Activated CD8-positive, alpha-beta T cell treated with anti-CD3 and anti-CD28 coated beads, Interleukin-2, amount 10 ng/mL, durations not matched to agents 7 days and 5 days (primary cell): Measurements from ENCODE around the gene HSPA14. TPM values are rescaled to one million over a fixed set of nuclear protein-coding genes. Genes with fewer than 3 reads are reported as not detected.

Source experiments
- ATAC-seq: fragments of 150-1000 bp; cut with Tn5 transposase; one replicate; pipeline ENCODE4 v1.10.0; 2021; ENCODE audit warnings: moderate library complexity
- CTCF ChIA-PET: fragments of 350-600 bp; sonication (Branson Sonifier 250); formaldehyde crosslinking; loops from one replicate; lab custom pipeline; 2021; ENCODE audit warnings: antibody characterized with exemption; lab: Charles Lee
- POLR2A ChIA-PET: fragments of 350-600 bp; sonication (Branson Sonifier 250); formaldehyde crosslinking; loops from one replicate; lab custom pipeline; 2021; ENCODE audit warnings: antibody characterized with exemption; lab: Charles Lee
- DNase-seq: peaks from one replicate; pipeline ENCODE4 v3.0.0-alpha.2; 2020
- H3K27ac Mint-ChIP-seq: one replicate; pipeline ENCODE4 v1.8.0; 2021; ENCODE audit warnings: mild to moderate bottlenecking, mixed read lengths
- H3K27me3 Mint-ChIP-seq: one replicate; pipeline ENCODE4 v1.8.0; 2021; ENCODE audit warnings: low read depth, mixed read lengths
- H3K36me3 Mint-ChIP-seq: one replicate; pipeline ENCODE4 v1.8.0; 2021; ENCODE audit warnings: low read depth, mixed read lengths
- H3K4me1 Mint-ChIP-seq: one replicate; pipeline ENCODE4 v1.8.0; 2021; ENCODE audit warnings: low read depth, mixed read lengths
- H3K4me3 Mint-ChIP-seq: one replicate; pipeline ENCODE4 v1.8.0; 2021; ENCODE audit warnings: mild to moderate bottlenecking, mixed read lengths
- H3K9me3 Mint-ChIP-seq: one replicate; pipeline ENCODE4 v1.8.0; 2022; ENCODE audit warnings: mixed read lengths; ENCODE audit not compliant: insufficient read depth
- total RNA-seq, 2 experiments: library from RNA; stranded (reverse); gene quantifications; one replicate each; pipeline ENCODE4 v1.2.3, GENCODE V29; 2021

Gene HSPA14
- total RNA-seq, 2 experiments from 2014 or later, result 28.9 to 31.4 TPM

DNA sequence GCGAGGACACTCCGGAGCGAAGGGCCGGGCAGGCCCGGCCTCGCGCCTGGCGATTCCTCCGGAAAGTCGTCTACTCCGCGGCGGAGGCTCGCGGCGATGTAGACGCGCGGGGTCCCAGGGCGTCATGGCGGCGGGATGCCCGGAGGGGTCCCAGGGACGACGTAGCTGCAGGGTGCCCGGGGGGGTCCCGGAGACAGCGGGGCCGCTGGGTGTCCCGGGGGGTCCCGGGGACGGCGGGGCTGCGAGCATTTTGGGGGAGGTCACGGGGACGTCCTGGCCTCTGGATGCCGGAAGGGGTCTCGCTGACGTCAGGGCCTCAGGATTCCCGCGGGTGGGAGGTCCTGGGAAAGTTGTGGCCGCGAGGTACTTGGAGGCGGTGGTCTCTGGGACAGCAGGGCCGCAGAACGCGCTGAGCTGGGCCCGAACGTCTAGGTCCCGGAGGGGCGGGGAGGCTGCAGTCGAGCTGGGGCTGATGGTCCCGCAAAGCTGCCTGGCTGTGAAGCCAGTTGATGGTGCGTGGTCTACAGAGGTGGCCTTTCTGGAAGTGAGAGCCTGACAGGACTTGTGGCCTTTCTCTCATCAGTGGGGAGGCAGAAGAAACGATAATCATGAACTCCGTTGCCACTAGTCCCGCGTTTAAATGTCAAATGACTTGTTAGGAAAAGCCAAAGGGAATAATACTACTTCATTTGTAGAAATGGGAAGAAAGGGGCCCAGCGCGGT lies 637 bp downstream of the HSPA14 start:
- Mint-ChIP-seq H3K9me3 (no peaks in the 10 kb centered on the region), H3K27ac (peak overlapping the region; percentile 96), H3K4me1 (peaks cover 24% of the 10 kb centered on the region), H3K4me3 (peak overlapping the region; percentile 90), H3K27me3 (no peaks in the 10 kb centered on the region), H3K36me3 (peaks cover 38% of the 10 kb centered on the region)
- CTCF ChIA-PET, result interaction anchor here (1.0 to 4.5 kb wide), 9 partner anchors 12 to 341 kb away, joined by 3 to 32 read pairs (median 4); no protein-coding TSS in a partner anchor
- POLR2A ChIA-PET, result interaction anchor here (0.6 to 3.4 kb wide), 20 partner anchors 18 to 654 kb away, joined by 3 to 24 read pairs (median 5); partner anchors contain the start of genes DCLRE1C, MEIG1, NMT2 and SUV39H2
- ATAC-seq, result no peak
- peak; percentile 42 for DNase-seq

DNA sequence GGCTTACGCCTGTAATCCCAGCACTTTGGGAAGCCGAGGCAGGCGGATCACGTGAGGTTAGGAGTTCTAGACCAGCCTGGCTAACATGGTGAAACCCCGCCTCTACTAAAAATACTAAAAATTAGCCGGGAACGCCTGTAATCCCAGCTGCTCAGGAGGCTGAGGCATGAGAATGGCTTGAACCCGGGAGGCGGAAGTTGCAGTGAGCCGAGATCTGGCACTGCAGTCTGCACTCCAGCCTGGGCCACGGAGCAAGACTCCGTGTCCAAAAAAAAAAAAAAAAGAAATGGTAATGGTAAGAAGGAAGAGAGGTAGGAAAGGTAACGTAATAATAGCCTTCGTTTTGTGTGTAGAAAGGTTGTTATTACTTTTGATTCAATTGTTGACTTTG lies 1.2 kb downstream of the HSPA14 start:
- ATAC-seq, result no peak
- DNase-seq, result no peak
- peak overlapping the region; percentile 96 for H3K27ac Mint-ChIP-seq
- peaks cover 24% of the 10 kb centered on the region for H3K4me1 Mint-ChIP-seq
- H3K27me3 Mint-ChIP-seq, result no peaks in the 10 kb centered on the region
- peak overlapping the region; percentile 90 for H3K4me3 Mint-ChIP-seq
- POLR2A ChIA-PET, result interaction anchor here (0.8 to 3.4 kb wide), 6 partner anchors 39 to 654 kb away, joined by 3 to 24 read pairs (median 8); partner anchors contain the start of genes DCLRE1C, NMT2 and SUV39H2
- CTCF ChIA-PET, result interaction anchor here (1.4 to 4.5 kb wide), 2 partner anchors 15 to 28 kb away, joined by 3 to 32 read pairs; no protein-coding TSS in a partner anchor
- H3K9me3 Mint-ChIP-seq, result no peaks in the 10 kb centered on the region
- H3K36me3 Mint-ChIP-seq, result peaks cover 41% of the 10 kb centered on the region

DNA sequence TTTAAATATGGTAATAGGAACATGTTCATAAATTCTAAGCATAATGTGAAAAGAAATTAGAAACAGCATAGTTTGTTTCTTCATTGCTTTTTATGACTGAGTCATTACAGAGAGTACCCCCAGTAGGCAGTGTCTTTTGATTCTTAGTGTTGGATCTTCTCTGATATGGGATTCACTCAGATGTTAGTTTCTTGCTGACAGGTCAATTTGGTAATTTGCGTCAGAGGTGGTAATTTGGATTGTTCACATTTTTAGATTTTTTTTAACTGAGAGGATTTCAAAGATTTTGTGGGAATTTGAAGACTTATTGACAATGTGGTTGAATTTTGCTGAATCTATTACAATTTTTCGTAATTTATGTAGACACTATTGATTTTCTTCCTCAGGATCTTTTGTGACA lies 2.1 kb downstream of the HSPA14 start:
- no peak overlapping the region for H3K27ac Mint-ChIP-seq
- peaks cover 28% of the 10 kb centered on the region for H3K4me1 Mint-ChIP-seq
- no peak overlapping the region for H3K4me3 Mint-ChIP-seq
- POLR2A ChIA-PET, result no interaction called here
- ATAC-seq (no peak), DNase-seq (no peak)
- no peaks in the 10 kb centered on the region for H3K27me3 Mint-ChIP-seq
- H3K9me3 Mint-ChIP-seq, result no peaks in the 10 kb centered on the region
- H3K36me3 Mint-ChIP-seq, result peaks cover 49% of the 10 kb centered on the region
- CTCF ChIA-PET, result no interaction called here

DNA sequence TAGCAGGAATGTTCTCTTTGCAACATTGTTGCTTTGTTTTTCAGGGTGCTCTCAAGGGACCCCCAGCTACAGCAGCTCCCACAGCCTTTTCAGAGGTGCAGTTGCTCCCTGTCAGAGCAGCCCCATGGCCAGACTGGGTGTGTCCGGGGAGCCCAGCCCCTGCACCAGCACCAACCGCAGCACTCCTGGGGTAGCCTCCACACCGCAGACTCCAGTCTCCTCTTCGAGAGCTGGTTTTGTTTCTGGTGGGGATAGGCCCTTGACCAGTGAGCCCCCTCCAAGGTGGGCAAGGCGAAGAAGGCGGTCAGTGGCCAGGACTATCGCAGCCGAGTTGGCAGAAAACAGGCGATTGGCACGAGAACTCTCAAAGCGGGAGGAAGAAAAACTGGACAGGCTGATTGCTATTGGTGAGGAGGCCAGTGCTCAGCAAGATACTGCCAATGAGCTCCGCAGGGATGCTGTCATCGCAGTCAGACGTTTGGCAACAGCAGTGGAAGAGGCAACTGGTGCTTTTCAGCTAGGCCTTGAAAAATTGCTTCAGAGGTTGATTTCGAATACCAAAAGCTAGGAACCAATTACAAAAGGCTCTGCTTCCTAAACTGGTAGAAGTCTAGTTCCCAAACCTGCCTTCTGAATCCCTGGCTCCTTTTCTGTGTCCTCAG lies 5.4 kb downstream of the HSPA14 start:
- no peaks in the 10 kb centered on the region for H3K9me3 Mint-ChIP-seq
- H3K4me1 Mint-ChIP-seq, result peaks cover 21% of the 10 kb centered on the region
- H3K36me3 Mint-ChIP-seq, result peaks cover 58% of the 10 kb centered on the region
- CTCF ChIA-PET, result no interaction called here
- no peak overlapping the region for H3K4me3 Mint-ChIP-seq
- no peak overlapping the region for H3K27ac Mint-ChIP-seq
- H3K27me3 Mint-ChIP-seq, result no peaks in the 10 kb centered on the region
- POLR2A ChIA-PET, result interaction anchor here (0.8 to 1.1 kb wide), 2 partner anchors 12 to 124 kb away, joined by 3 read pairs; no protein-coding TSS in a partner anchor
- no peak for ATAC-seq
- no peak for DNase-seq

DNA sequence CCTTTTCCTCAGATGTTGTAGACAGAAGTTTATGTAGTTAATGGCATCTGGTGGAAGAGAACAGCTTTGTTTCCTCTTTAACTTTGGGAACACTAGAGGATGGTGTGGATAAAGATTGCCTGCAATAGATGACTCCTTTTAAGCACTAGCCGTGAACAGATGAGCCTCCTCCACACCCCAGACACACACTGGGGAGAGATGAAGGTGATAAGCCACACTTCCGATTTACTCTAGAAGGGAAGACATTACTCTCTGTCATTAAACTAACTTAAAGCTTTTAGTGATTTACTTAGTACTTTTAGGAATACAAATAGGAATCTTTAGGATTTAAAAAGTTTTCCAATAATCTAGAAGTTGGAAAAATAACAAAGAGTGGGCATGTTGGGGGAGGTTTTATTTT lies 6.8 kb downstream of the HSPA14 start:
- Mint-ChIP-seq H3K9me3 (no peaks in the 10 kb centered on the region), H3K27ac (no peak overlapping the region), H3K27me3 (no peaks in the 10 kb centered on the region), H3K36me3 (peaks cover 55% of the 10 kb centered on the region), H3K4me3 (no peak overlapping the region), H3K4me1 (peaks cover 11% of the 10 kb centered on the region)
- POLR2A ChIA-PET, result interaction anchor here (0.6 kb wide), 1 partner anchor 285 kb away, joined by 4 read pairs; no protein-coding TSS in a partner anchor
- no peak for DNase-seq
- CTCF ChIA-PET, result interaction anchor here (0.9 kb wide), 1 partner anchor 14 kb away, joined by 3 read pairs; no protein-coding TSS in a partner anchor
- ATAC-seq, result no peak

DNA sequence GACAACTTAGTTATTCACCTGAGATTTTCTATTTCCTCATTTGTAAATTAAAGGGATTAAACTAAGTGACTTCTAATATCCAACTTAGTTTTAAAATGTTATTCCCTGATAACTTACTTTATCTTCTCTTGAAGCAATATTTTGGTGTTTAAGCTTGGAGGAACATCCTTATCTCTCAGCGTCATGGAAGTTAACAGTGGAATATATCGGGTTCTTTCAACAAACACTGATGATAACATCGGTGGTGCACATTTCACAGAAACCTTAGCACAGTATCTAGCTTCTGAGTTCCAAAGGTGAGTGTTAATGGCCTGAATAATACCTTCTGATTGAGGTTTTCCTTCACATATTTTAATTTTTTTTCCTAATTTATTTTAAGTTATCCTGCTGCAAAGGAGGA lies 14.1 kb downstream of the HSPA14 start:
- H3K27ac Mint-ChIP-seq, result no peak overlapping the region
- ChIA-PET POLR2A (no interaction called here), CTCF (no interaction called here)

DNA sequence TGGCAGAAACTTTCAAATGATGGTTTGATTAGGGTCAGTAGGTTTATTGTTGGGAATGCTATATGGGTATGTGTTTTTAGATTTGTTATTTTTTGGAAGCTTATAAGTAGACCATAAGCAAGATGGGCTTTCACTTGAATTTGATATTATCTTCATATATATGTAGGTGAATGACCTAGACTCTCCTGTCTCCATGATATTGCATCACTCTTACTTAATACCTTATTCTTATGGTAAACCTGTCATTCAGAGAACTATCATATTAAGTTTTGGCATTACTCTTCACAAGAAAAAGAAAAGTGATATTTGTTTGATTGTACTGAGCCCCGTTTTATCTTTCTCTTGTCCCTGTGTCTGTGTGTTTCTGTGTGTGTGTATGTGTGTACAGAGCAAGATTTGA lies 17.3 kb downstream of the HSPA14 start:
- CTCF ChIA-PET, result interaction anchor here (1.6 kb wide), 1 partner anchor 116 kb away, joined by 4 read pairs; no protein-coding TSS in a partner anchor
- H3K4me3 Mint-ChIP-seq, result no peak overlapping the region
- H3K27me3 Mint-ChIP-seq, result no peaks in the 10 kb centered on the region
- H3K4me1 Mint-ChIP-seq, result no peaks in the 10 kb centered on the region
- no peaks in the 10 kb centered on the region for H3K9me3 Mint-ChIP-seq
- ATAC-seq (no peak), DNase-seq (no peak)
- POLR2A ChIA-PET, result interaction anchor here (0.9 kb wide), 1 partner anchor 12 kb away, joined by 3 read pairs; no protein-coding TSS in a partner anchor
- peaks cover 46% of the 10 kb centered on the region for H3K36me3 Mint-ChIP-seq
- no peak overlapping the region for H3K27ac Mint-ChIP-seq

More for the DNA sequence above, 14.1 kb downstream of the HSPA14 start:
- H3K4me3 Mint-ChIP-seq, result no peak overlapping the region
- ATAC-seq (no peak), DNase-seq (no peak)
- no peaks in the 10 kb centered on the region for H3K9me3 Mint-ChIP-seq
- peaks cover 43% of the 10 kb centered on the region for H3K36me3 Mint-ChIP-seq
- H3K4me1 Mint-ChIP-seq, result no peaks in the 10 kb centered on the region
- no peaks in the 10 kb centered on the region for H3K27me3 Mint-ChIP-seq

DNA sequence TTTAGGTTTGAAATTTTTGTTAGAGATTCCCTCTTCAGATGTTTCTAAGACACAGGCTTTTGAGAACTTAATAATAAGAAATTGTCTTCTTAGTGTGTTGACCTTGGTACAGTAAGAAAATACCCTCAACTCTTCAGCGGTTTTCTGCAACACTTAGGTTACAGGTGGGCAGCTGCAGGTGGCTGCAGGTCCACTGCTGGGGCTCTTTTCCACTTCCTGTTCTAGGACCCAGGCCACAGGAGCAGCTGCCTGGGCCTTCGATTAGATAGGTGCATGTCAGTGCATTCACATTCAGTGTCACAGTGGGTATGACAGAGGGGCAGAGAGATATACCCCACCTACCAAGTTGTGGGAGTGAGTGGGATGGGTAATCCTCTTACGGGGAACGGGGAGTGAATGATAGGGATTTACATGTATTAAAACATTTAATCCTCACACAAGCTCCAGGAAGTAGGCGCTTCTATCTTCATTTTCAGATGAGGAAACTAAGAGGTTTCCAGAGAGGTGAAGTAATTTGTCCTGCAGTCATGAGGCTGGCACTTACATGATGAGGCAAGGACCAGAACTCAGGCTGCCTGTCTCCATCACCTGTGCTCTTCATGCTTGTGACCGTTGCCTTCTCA lies 20.3 kb downstream of the HSPA14 start:
- CTCF ChIA-PET, result interaction anchor here (0.7 kb wide), 1 partner anchor 13 kb away, joined by 3 read pairs; no protein-coding TSS in a partner anchor
- Mint-ChIP-seq H3K27ac (no peak overlapping the region), H3K4me1 (no peaks in the 10 kb centered on the region), H3K4me3 (no peak overlapping the region), H3K9me3 (no peaks in the 10 kb centered on the region), H3K36me3 (peaks cover 44% of the 10 kb centered on the region), H3K27me3 (no peaks in the 10 kb centered on the region)
- ATAC-seq (no peak), DNase-seq (no peak)
- POLR2A ChIA-PET, result interaction anchor here (0.8 to 1.0 kb wide), 2 partner anchors 9 to 20 kb away, joined by 3 to 4 read pairs; partner anchors contain the start of gene SUV39H2

DNA sequence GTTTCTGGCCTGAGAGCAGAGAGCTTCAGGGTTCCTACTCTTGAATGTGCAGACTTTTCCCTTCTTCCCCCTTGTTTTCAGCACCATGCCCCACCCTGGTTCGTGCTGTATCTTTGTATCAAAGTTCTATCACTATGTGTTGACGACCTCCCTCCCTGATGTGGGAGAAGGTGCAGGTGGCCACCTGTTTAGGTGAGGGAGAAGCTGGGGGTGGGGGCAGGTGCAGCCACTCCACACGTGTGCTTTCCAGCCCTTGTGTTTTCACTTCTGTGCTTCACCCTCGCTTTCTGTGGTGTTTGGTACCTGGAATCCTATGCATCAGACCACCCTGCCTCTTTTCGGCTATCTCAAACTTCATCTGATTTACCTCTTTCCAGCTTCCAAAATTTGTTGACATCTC lies 20.9 kb downstream of the HSPA14 start:
- H3K27me3 Mint-ChIP-seq, result no peaks in the 10 kb centered on the region
- no peaks in the 10 kb centered on the region for H3K4me1 Mint-ChIP-seq
- H3K4me3 Mint-ChIP-seq, result no peak overlapping the region
- POLR2A ChIA-PET, result interaction anchor here (0.8 to 1.0 kb wide), 2 partner anchors 8 to 19 kb away, joined by 3 to 4 read pairs; partner anchors contain the start of gene SUV39H2
- H3K36me3 Mint-ChIP-seq, result peaks cover 45% of the 10 kb centered on the region
- no peaks in the 10 kb centered on the region for H3K9me3 Mint-ChIP-seq
- no peak for ATAC-seq
- DNase-seq, result no peak
- CTCF ChIA-PET, result interaction anchor here (0.7 kb wide), 1 partner anchor 14 kb away, joined by 3 read pairs; no protein-coding TSS in a partner anchor
- H3K27ac Mint-ChIP-seq, result no peak overlapping the region

DNA sequence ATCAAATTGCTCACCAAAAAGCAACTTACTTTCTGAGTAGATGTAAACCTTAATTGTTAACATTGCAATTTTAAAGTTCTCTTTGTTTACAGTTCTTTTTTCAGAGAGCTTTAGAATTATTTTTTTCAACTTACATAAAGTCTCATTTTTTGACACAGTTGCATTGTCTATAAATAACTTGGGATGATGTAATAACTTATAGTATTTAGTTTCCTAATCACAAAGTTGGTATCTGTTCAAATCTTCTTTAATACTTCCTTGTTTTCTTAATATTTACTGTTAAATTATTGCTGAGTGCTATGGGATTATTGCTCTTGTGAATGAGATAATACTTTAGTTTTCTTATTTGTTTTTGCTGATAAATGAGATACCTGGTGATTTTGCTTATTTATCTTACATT lies 21.7 kb downstream of the HSPA14 start:
- no peaks in the 10 kb centered on the region for H3K27me3 Mint-ChIP-seq
- H3K27ac Mint-ChIP-seq, result no peak overlapping the region
- ATAC-seq, result no peak
- no peak for DNase-seq
- H3K36me3 Mint-ChIP-seq, result peaks cover 44% of the 10 kb centered on the region
- no peaks in the 10 kb centered on the region for H3K9me3 Mint-ChIP-seq
- ChIA-PET POLR2A (no interaction called here), CTCF (no interaction called here)
- H3K4me3 Mint-ChIP-seq, result no peak overlapping the region
- H3K4me1 Mint-ChIP-seq, result no peaks in the 10 kb centered on the region

DNA sequence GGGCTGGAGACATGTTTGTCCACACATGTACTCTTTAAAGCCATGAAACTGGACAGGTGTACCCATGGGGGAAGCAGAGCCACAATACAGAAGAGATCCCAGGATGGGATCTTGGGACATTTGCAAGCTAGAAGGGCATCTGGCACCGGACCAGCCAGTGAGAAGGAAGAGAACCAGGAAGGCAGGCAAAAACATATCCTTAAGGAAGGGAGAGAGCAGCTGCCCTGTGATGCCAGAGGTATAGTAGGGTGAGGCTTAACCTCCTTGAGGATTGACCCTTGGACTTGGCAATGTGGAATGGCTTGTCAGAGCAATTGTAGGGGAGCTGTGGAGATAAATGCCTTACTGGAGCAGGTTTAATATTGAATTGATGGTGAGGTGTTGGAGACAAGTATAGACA lies 22.7 kb downstream of the HSPA14 start:
- CTCF ChIA-PET, result no interaction called here
- DNase-seq (no peak), ATAC-seq (no peak)
- no peaks in the 10 kb centered on the region for H3K4me1 Mint-ChIP-seq
- H3K27me3 Mint-ChIP-seq, result no peaks in the 10 kb centered on the region
- H3K36me3 Mint-ChIP-seq, result peaks cover 49% of the 10 kb centered on the region
- POLR2A ChIA-PET, result no interaction called here
- H3K9me3 Mint-ChIP-seq, result no peaks in the 10 kb centered on the region
- H3K27ac Mint-ChIP-seq, result no peak overlapping the region
- no peak overlapping the region for H3K4me3 Mint-ChIP-seq
